H9 (cell line): ENCODE data around the gene TMC6. TPM values are rescaled to one million over a fixed set of nuclear protein-coding genes. Genes with fewer than 3 reads are reported as not detected.
"Not testable (repeated sequence)": the region's sequence is repeated elsewhere in the genome, so short reads cannot be mapped to it uniquely, and the experiment has no call there.

ENCODE experiments used
- DNase-seq: peaks from one replicate; pipeline ENCODE4 v3.0.0-alpha.2; 2017
- H2AFZ ChIP-seq: one replicate; pipeline ENCODE4 v1.6.1; 2013; ENCODE audit warnings: mild to moderate bottlenecking, low read length, control low read depth, moderate library complexity
- H2AK5ac ChIP-seq: 2 replicates; pipeline ENCODE4 v1.6.1; 2013; ENCODE audit warnings: low read length, control low read depth, mixed read lengths; ENCODE audit not compliant: insufficient read length
- H2BK120ac ChIP-seq: one replicate; pipeline ENCODE4 v1.6.1; 2013; ENCODE audit warnings: low read depth, mild to moderate bottlenecking, low read length, control low read depth, inconsistent platforms; ENCODE audit not compliant: poor library complexity, severe bottlenecking
- H2BK12ac ChIP-seq: 2 replicates; pipeline ENCODE4 v1.6.1; 2013; ENCODE audit warnings: low read length, control low read depth, mixed read lengths, low read depth; ENCODE audit not compliant: insufficient read length
- H2BK15ac ChIP-seq: 2 replicates; pipeline ENCODE4 v1.6.1; 2013; ENCODE audit warnings: low read depth, low read length, control low read depth
- H2BK20ac ChIP-seq: one replicate; pipeline ENCODE4 v1.6.1; 2013; ENCODE audit warnings: low read depth, mild to moderate bottlenecking, low read length, control low read depth, inconsistent platforms; ENCODE audit not compliant: poor library complexity, severe bottlenecking
- H2BK5ac ChIP-seq: 2 replicates; pipeline ENCODE4 v1.6.1; 2013; ENCODE audit warnings: low read length, control low read depth, mixed read lengths; ENCODE audit not compliant: insufficient read length
- H3K14ac ChIP-seq: 2 replicates; pipeline ENCODE4 v1.6.1; 2013; ENCODE audit warnings: low read length, control low read depth; ENCODE audit not compliant: insufficient read depth
- H3K18ac ChIP-seq: 2 replicates; pipeline ENCODE4 v1.6.1; 2013; ENCODE audit warnings: low read depth, mild to moderate bottlenecking, mixed read lengths, low read length, control low read depth; ENCODE audit not compliant: insufficient read length
- H3K23ac ChIP-seq: 2 replicates; pipeline ENCODE4 v1.6.1; 2013; ENCODE audit warnings: low read length, control low read depth, mixed read lengths, low read depth; ENCODE audit not compliant: insufficient read length
- H3K23me2 ChIP-seq: 2 replicates; pipeline ENCODE4 v1.6.1; 2013; ENCODE audit warnings: low read depth, mild to moderate bottlenecking, mixed read lengths, low read length, control low read depth; ENCODE audit not compliant: insufficient read length, poor library complexity, severe bottlenecking
- H3K27ac ChIP-seq: 2 replicates; pipeline ENCODE4 v1.5.1; 2013; ENCODE audit warnings: low read length, control low read depth, mixed read lengths, low read depth; ENCODE audit not compliant: insufficient read length
- H3K27me3 ChIP-seq: 2 replicates; pipeline ENCODE4 v1.6.1; 2013; ENCODE audit warnings: low read length, control low read depth, inconsistent platforms; ENCODE audit not compliant: insufficient read depth
- H3K4ac ChIP-seq: 2 replicates; pipeline ENCODE4 v1.6.1; 2013; ENCODE audit warnings: low read depth, mild to moderate bottlenecking, control low read depth, inconsistent platforms, low read length, moderate library complexity
- H3K4me1 ChIP-seq: 2 replicates; pipeline ENCODE4 v1.6.1; 2013; ENCODE audit warnings: low read length, control low read depth, inconsistent platforms; ENCODE audit not compliant: insufficient read depth
- H3K4me2 ChIP-seq: 2 replicates; pipeline ENCODE4 v1.6.1; 2013; ENCODE audit warnings: low read length, control low read depth, mixed read lengths; ENCODE audit not compliant: insufficient read length, insufficient read depth
- H3K56ac ChIP-seq: 2 replicates; pipeline ENCODE4 v1.6.1; 2013; ENCODE audit warnings: low read depth, mild to moderate bottlenecking, mixed read lengths, low read length, control low read depth; ENCODE audit not compliant: insufficient read length
- H3K79me1 ChIP-seq: 2 replicates; pipeline ENCODE4 v1.6.1; 2013; ENCODE audit warnings: low read depth, mild to moderate bottlenecking, moderate library complexity, low read length, control low read depth, inconsistent platforms; ENCODE audit not compliant: insufficient read depth, poor library complexity, severe bottlenecking
- H3K79me2 ChIP-seq: 2 replicates; pipeline ENCODE4 v1.6.1; 2013; ENCODE audit warnings: low read length, control low read depth, inconsistent platforms; ENCODE audit not compliant: insufficient read depth
- H3K9ac ChIP-seq: 2 replicates; pipeline ENCODE4 v1.6.1; 2013; ENCODE audit warnings: low read length, control low read depth, mixed read lengths; ENCODE audit not compliant: insufficient read length; ENCODE audit errors: extremely low read depth
- H3K9me3 ChIP-seq: one replicate; pipeline ENCODE4 v1.6.1; 2013; ENCODE audit warnings: low read depth, low read length, inconsistent platforms; ENCODE audit not compliant: control insufficient read depth
- H3T11ph ChIP-seq: one replicate; pipeline ENCODE4 v1.6.1; 2013; ENCODE audit warnings: mild to moderate bottlenecking, low read length, control low read depth, inconsistent platforms
- H4K20me1 ChIP-seq: one replicate; pipeline ENCODE4 v1.6.1; 2013; ENCODE audit not compliant: control insufficient read depth, insufficient read length, insufficient read depth
- H4K5ac ChIP-seq: 2 replicates; pipeline ENCODE4 v1.6.1; 2013; ENCODE audit warnings: low read depth, mild to moderate bottlenecking, mixed read lengths, low read length, control low read depth; ENCODE audit not compliant: insufficient read length
- H4K8ac ChIP-seq: replicated peaks from 2 replicates; pipeline ENCODE4 v1.6.1; 2013; ENCODE audit warnings: low read length, control low read depth, mixed read lengths, low read depth; ENCODE audit not compliant: insufficient read length
- H4K91ac ChIP-seq: 2 replicates; pipeline ENCODE4 v1.6.1; 2013; ENCODE audit warnings: low read depth, mild to moderate bottlenecking, moderate library complexity, mixed read lengths, low read length, control low read depth; ENCODE audit not compliant: insufficient read length
- H3K27ac Mint-ChIP-seq, 3 experiments: 2 replicates in 2 of 3; 3 replicates in 1 of 3; pipeline ENCODE4 v1.8.0; 2020 to 2021; ENCODE audit warnings: mixed read lengths in 3 of 3, mild to moderate bottlenecking in 1 of 3, moderate library complexity in 1 of 3
- H3K27me3 Mint-ChIP-seq: 2 replicates; pipeline ENCODE4 v1.8.0; 2021; ENCODE audit warnings: low read depth, mild to moderate bottlenecking, moderate library complexity, mixed read lengths
- H3K36me3 Mint-ChIP-seq, 3 experiments: 2 replicates in 2 of 3; 3 replicates in 1 of 3; pipeline ENCODE4 v1.8.0; 2020 to 2021; ENCODE audit warnings: low read depth in 3 of 3, mixed read lengths in 3 of 3; ENCODE audit not compliant: insufficient read depth in 1 of 3
- H3K4me1 Mint-ChIP-seq, 2 experiments: 2 replicates each; pipeline ENCODE4 v1.8.0; 2020; ENCODE audit warnings: mixed read lengths in 2 of 2
- H3K4me3 Mint-ChIP-seq, 2 experiments: 2 replicates in 1 of 2; 3 replicates in 1 of 2; pipeline ENCODE4 v1.8.0; 2020 to 2021; ENCODE audit warnings: mild to moderate bottlenecking in 2 of 2, mixed read lengths in 2 of 2, moderate library complexity in 1 of 2
- H3K9me3 Mint-ChIP-seq, 2 experiments: 2 replicates in 1 of 2; 3 replicates in 1 of 2; pipeline ENCODE4 v1.8.0; 2020; ENCODE audit warnings: mild to moderate bottlenecking in 2 of 2, mixed read lengths in 2 of 2, moderate library complexity in 1 of 2
- CTCF ChIP-seq: fragments of 200-600 bp; sonication (generic); conservative IDR thresholded peaks from 3 replicates; pipeline ENCODE4 v1.8.0; 2021; ENCODE audit warnings: antibody characterized with exemption, mild to moderate bottlenecking
- WGBS: extraction: QIAGEN DNeasy Blood & Tissue Kit; methylation state at CpG from one replicate; pipeline ENCODE4 v1.1.7; 2013; ENCODE audit warnings: missing lambda C conversion rate, low lambda C conversion rate, mixed read lengths; ENCODE audit not compliant: insufficient read length; ENCODE audit errors: extremely low coverage; 5-methylcytosine and 5-hydroxymethylcytosine counted together
- total RNA-seq: library from RNA; stranded (reverse); gene quantifications from 2 replicates; pipeline ENCODE4 v1.2.1, GENCODE V29; 2021

TMC6 gene
- total RNA-seq, 1 experiment from 2014 or later = 86.8 TPM

- Mint-ChIP-seq H3K4me3 (peak overlapping the region in 1 of 2 experiments; percentile 38; a peak in 2 of 5 replicates), H3K27me3 (no peaks in the 10 kb centered on the region; the same call in 1 of the 2 replicates), H3K9me3 (no peaks in the 10 kb centered on the region), H3K4me1 (peaks cover 34 to 56% of the 10 kb centered on the region in 2 experiments), H3K27ac (peak overlapping the region; percentile 62 to 80 (median 64); a peak in 3 of 7 replicates), H3K36me3 (peaks cover 19 to 50% (median 36%) of the 10 kb centered on the region in 3 experiments)
- DNase-seq = no peak
- Histone ChIP-seq H3K27ac (no peak overlapping the region), H3K79me1 (no peaks in the 10 kb centered on the region), H3K79me2 (no peaks in the 10 kb centered on the region), H4K5ac (no peak overlapping the region), H3K23me2 (no peaks in the 10 kb centered on the region), H3K4me2 (no peak overlapping the region), H2BK120ac (no peak overlapping the region), H3K4ac (no peak overlapping the region), H2BK12ac (no peak overlapping the region), H3K9ac (no peak overlapping the region), H3K18ac (no peak overlapping the region), H3K56ac (no peak overlapping the region), H4K91ac (no peak overlapping the region), H3K9me3 (no peaks in the 10 kb centered on the region), H2BK5ac (no peak overlapping the region), H3K14ac (no peak overlapping the region), H3K27me3 (no peaks in the 10 kb centered on the region), H4K20me1 (peaks cover 4% of the 10 kb centered on the region), H2AK5ac (no peak overlapping the region), H2BK20ac (no peak overlapping the region), H3T11ph (no peak overlapping the region), H2AFZ (no peak overlapping the region), H2BK15ac (no peak overlapping the region), H3K23ac (no peak overlapping the region), H3K4me1 (no peaks in the 10 kb centered on the region; the same call in 1 of the 2 replicates), H4K8ac (no peak overlapping the region)
- TF ChIP-seq CTCF = no peak
- no CpG with 5 or more reads among the region's 19 CpGs for WGBS
Measured at GRCh38 chr17:78172249-78173051, 43.9 kb upstream of the TMC6 start.

DNA sequence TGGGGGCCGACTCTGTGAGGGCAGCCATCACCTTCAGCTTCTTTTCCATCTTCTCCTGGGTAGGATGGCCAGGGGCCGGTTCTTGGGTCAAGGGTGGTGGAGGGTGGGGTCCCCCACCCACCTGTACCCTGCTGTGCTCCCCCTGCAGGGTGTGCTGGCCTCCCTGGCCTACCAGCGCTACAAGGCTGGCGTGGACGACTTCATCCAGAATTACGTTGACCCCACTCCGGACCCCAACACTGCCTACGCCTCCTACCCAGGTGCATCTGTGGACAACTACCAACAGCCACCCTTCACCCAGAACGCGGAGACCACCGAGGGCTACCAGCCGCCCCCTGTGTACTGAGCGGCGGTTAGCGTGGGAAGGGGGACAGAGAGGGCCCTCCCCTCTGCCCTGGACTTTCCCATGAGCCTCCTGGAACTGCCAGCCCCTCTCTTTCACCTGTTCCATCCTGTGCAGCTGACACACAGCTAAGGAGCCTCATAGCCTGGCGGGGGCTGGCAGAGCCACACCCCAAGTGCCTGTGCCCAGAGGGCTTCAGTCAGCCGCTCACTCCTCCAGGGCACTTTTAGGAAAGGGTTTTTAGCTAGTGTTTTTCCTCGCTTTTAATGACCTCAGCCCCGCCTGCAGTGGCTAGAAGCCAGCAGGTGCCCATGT, 43.2 kb upstream of the TMC6 start:
- H3K23ac ChIP-seq, H3K56ac ChIP-seq, H3K79me2 ChIP-seq, H3K9me3 ChIP-seq, DNase-seq, H3K4me1 ChIP-seq, H3K79me1 ChIP-seq, H4K5ac ChIP-seq, H2AK5ac ChIP-seq, H3K27me3 ChIP-seq, H3K9me3 Mint-ChIP-seq, H3K27ac ChIP-seq, H4K20me1 ChIP-seq, H3K9ac ChIP-seq, H4K91ac ChIP-seq, H3K14ac ChIP-seq, H2AFZ ChIP-seq, H3K27me3 Mint-ChIP-seq, H2BK120ac ChIP-seq, H3K23me2 ChIP-seq, H2BK20ac ChIP-seq, H4K8ac ChIP-seq, H3T11ph ChIP-seq, H2BK12ac ChIP-seq, H3K4ac ChIP-seq, H3K4me2 ChIP-seq, H2BK5ac ChIP-seq, H2BK15ac ChIP-seq, H3K18ac ChIP-seq: not testable (repeated sequence)
- Mint-ChIP-seq H3K4me1 (peaks cover 31 to 57% of the 10 kb centered on the region in 2 experiments), H3K4me3 (0 out of 5 replicates have a peak overlapping the region, but pooled peaks of 1 of the 2 experiments have one; percentile 38), H3K27ac (peak overlapping the region in 1 of 3 experiments; percentile 80; a peak in 4 of 7 replicates), H3K36me3 (peaks cover 19 to 50% (median 36%) of the 10 kb centered on the region in 3 experiments)
- whole genome bisulfite sequencing = no CpG with 5 or more reads among the region's 19 CpGs
